ENCODE measurements around the gene PHC3. TPM values are rescaled to one million over a fixed set of nuclear protein-coding genes. Genes with fewer than 3 reads are reported as not detected.

PHC3 gene
- total RNA-seq, 2 donors from 2014 or later = 22.9 to 27.5 TPM

- no peak overlapping the region for H3K9ac ChIP-seq (ENCODE audit: extremely low read depth, low read length, poor library complexity, severe bottlenecking)
- Mint-ChIP-seq H3K27me3 (ENCODE audit: insufficient read depth) (no peaks in the 10 kb centered on the region), H3K9me3 (no peaks in the 10 kb centered on the region), H3K36me3 (ENCODE audit: low read depth) (peaks cover 10% of the 10 kb centered on the region), H3K4me3 (no peak overlapping the region), H3K4me1 (no peaks in the 10 kb centered on the region), H3K27ac (no peak overlapping the region)
- DNase-seq = no peak
- no peaks in the 10 kb centered on the region for H3K27me3 ChIP-seq (ENCODE audit: control insufficient read depth, insufficient read depth, low read length, poor library complexity, severe bottlenecking)
- peaks cover 39% of the 10 kb centered on the region for H3K36me3 ChIP-seq (ENCODE audit: control insufficient read depth, insufficient read depth, low read length)
- no peaks in the 10 kb centered on the region for H3K4me1 ChIP-seq (ENCODE audit: control insufficient read depth, insufficient read depth, low read length)
- H3K9me3 ChIP-seq (ENCODE audit: control insufficient read depth, low read length) = no peaks in the 10 kb centered on the region
- no peak overlapping the region for H3K27ac ChIP-seq (ENCODE audit: low read depth, low read length)
- no peak overlapping the region for H3K4me3 ChIP-seq (ENCODE audit: low read length)
- TF ChIP-seq, protein P1, sequence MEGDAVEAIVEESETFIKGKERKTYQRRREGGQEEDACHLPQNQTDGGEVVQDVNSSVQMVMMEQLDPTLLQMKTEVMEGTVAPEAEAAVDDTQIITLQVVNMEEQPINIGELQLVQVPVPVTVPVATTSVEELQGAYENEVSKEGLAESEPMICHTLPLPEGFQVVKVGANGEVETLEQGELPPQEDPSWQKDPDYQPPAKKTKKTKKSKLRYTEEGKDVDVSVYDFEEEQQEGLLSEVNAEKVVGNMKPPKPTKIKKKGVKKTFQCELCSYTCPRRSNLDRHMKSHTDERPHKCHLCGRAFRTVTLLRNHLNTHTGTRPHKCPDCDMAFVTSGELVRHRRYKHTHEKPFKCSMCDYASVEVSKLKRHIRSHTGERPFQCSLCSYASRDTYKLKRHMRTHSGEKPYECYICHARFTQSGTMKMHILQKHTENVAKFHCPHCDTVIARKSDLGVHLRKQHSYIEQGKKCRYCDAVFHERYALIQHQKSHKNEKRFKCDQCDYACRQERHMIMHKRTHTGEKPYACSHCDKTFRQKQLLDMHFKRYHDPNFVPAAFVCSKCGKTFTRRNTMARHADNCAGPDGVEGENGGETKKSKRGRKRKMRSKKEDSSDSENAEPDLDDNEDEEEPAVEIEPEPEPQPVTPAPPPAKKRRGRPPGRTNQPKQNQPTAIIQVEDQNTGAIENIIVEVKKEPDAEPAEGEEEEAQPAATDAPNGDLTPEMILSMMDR (conservative IDR thresholded peaks at IDR 0.05) = no peak
Observed at GRCh38 chr3:170090601-170090981, 90.9 kb downstream of the PHC3 start.

GRCh38 chr3:170089862-170090600 lies 91.5 kb downstream of the PHC3 start:
- H3K27me3 ChIP-seq (ENCODE audit: control insufficient read depth, insufficient read depth, low read length, poor library complexity, severe bottlenecking) = no peaks in the 10 kb centered on the region
- no peak overlapping the region for H3K27ac ChIP-seq (ENCODE audit: low read depth, low read length)
- H3K4me3 ChIP-seq (ENCODE audit: low read length) = no peak overlapping the region
- TF ChIP-seq, protein P1 (conservative IDR thresholded peaks at IDR 0.05) = no peak
- H3K4me1 ChIP-seq (ENCODE audit: control insufficient read depth, insufficient read depth, low read length) = no peaks in the 10 kb centered on the region
- H3K36me3 ChIP-seq (ENCODE audit: control insufficient read depth, insufficient read depth, low read length) = peaks cover 39% of the 10 kb centered on the region
- Mint-ChIP-seq H3K36me3 (ENCODE audit: low read depth) (peaks cover 9% of the 10 kb centered on the region), H3K4me3 (no peak overlapping the region), H3K9me3 (no peaks in the 10 kb centered on the region), H3K27me3 (ENCODE audit: insufficient read depth) (no peaks in the 10 kb centered on the region), H3K27ac (no peak overlapping the region), H3K4me1 (no peaks in the 10 kb centered on the region)
- H3K9ac ChIP-seq (ENCODE audit: extremely low read depth, low read length, poor library complexity, severe bottlenecking) = no peak overlapping the region
- DNase-seq = no peak
- H3K9me3 ChIP-seq (ENCODE audit: control insufficient read depth, low read length) = no peaks in the 10 kb centered on the region
- WGBS, 2 experiments (ENCODE audit: insufficient coverage in 1 of 2, insufficient read length in 1 of 2) = 100% methylated on average over 3 of the region's 3 CpGs; no CpG with 5 or more reads in 1 of the 2 experiments

- H3K36me3 Mint-ChIP-seq (ENCODE audit: low read depth) = peaks cover 19% of the 10 kb centered on the region
- no peak for DNase-seq
- Histone ChIP-seq H3K36me3 (ENCODE audit: control insufficient read depth, insufficient read depth, low read length) (peaks cover 18% of the 10 kb centered on the region), H3K4me3 (ENCODE audit: low read length) (no peak overlapping the region), H3K27me3 (ENCODE audit: control insufficient read depth, insufficient read depth, low read length, poor library complexity, severe bottlenecking) (no peaks in the 10 kb centered on the region), H3K27ac (ENCODE audit: low read depth, low read length) (no peak overlapping the region), H3K9ac (ENCODE audit: extremely low read depth, low read length, poor library complexity, severe bottlenecking) (no peak overlapping the region), H3K4me1 (ENCODE audit: control insufficient read depth, insufficient read depth, low read length) (no peaks in the 10 kb centered on the region), H3K9me3 (ENCODE audit: control insufficient read depth, low read length) (no peaks in the 10 kb centered on the region)
- H3K9me3 Mint-ChIP-seq = no peaks in the 10 kb centered on the region
- TF ChIP-seq, protein P1 (conservative IDR thresholded peaks at IDR 0.05) = no peak
- no peak overlapping the region for H3K4me3 Mint-ChIP-seq
- H3K27me3 Mint-ChIP-seq (ENCODE audit: insufficient read depth) = no peaks in the 10 kb centered on the region
- H3K4me1 Mint-ChIP-seq = peaks cover under 1% of the 10 kb centered on the region
- no peak overlapping the region for H3K27ac Mint-ChIP-seq
- WGBS, 2 experiments (ENCODE audit: insufficient coverage in 1 of 2, insufficient read length in 1 of 2) = 91 to 93% methylated on average over 2 to 6 of the region's 6 CpGs
Observed at GRCh38 chr3:170085396-170085795, 96.1 kb downstream of the PHC3 start.
